HG02870 (cell line): ENCODE results near the gene ADARB2.
"Not testable (repeated sequence)": the region's sequence is repeated elsewhere in the genome, so short reads cannot be mapped to it uniquely, and the experiment has no call there.

ENCODE experiments used
- ATAC-seq: cut with Tn5 transposase; IDR thresholded peaks from one replicate; pipeline ENCODE4 v1.9.1; 2021; ENCODE audit warnings: mild to moderate bottlenecking, moderate library complexity; ENCODE audit not compliant: unreplicated experiment

Gene ADARB2

GRCh38 chr10:1552406-1552805 lies 184.9 kb downstream of the ADARB2 start:
- ATAC-seq = no peak

- no peak for ATAC-seq
These were observed 185.5 kb downstream of the ADARB2 start for GRCh38 chr10:1551636-1552338.

GRCh38 chr10:1550616-1551015 lies 186.7 kb downstream of the ADARB2 start:
- ATAC-seq = no peak

- no peak for ATAC-seq
These were observed 187.1 kb downstream of the ADARB2 start for GRCh38 chr10:1550291-1550595.

- no peak for ATAC-seq
These were observed 187.6 kb downstream of the ADARB2 start for GRCh38 chr10:1549591-1550290.

- peak; percentile 44 for ATAC-seq
These were observed 188.7 kb downstream of the ADARB2 start for GRCh38 chr10:1548596-1548995.

- ATAC-seq = no peak
These were observed 189.2 kb downstream of the ADARB2 start for GRCh38 chr10:1548146-1548545.

GRCh38 chr10:1546431-1547110 lies 190.8 kb downstream of the ADARB2 start:
- ATAC-seq = no peak

- ATAC-seq = no peak
These were observed 191.8 kb downstream of the ADARB2 start for GRCh38 chr10:1545524-1545923.

GRCh38 chr10:1544929-1545328 lies 192.4 kb downstream of the ADARB2 start:
- ATAC-seq = no peak

- ATAC-seq = no peak
These were observed 193.1 kb downstream of the ADARB2 start for GRCh38 chr10:1544209-1544673.

- no peak for ATAC-seq
These were observed 193.7 kb downstream of the ADARB2 start for GRCh38 chr10:1543596-1543995.

- no peak for ATAC-seq
These were observed 194.4 kb downstream of the ADARB2 start for GRCh38 chr10:1542941-1543340.

GRCh38 chr10:1540144-1540543 lies 197.2 kb downstream of the ADARB2 start:
- no peak for ATAC-seq

- ATAC-seq = no peak
These were observed 198.1 kb downstream of the ADARB2 start for GRCh38 chr10:1539216-1539615.

- no peak for ATAC-seq
These were observed 198.7 kb downstream of the ADARB2 start for GRCh38 chr10:1538531-1539061.

GRCh38 chr10:1538121-1538520 lies 199.2 kb downstream of the ADARB2 start:
- ATAC-seq = no peak

- ATAC-seq = not testable (repeated sequence)
These were observed 199.9 kb downstream of the ADARB2 start for GRCh38 chr10:1537449-1537848.

GRCh38 chr10:1536341-1536740 lies 201.0 kb downstream of the ADARB2 start:
- no peak for ATAC-seq

GRCh38 chr10:1535301-1535965 lies 201.9 kb downstream of the ADARB2 start:
- ATAC-seq = no peak

- no peak for ATAC-seq
These were observed 202.5 kb downstream of the ADARB2 start for GRCh38 chr10:1534820-1535219.
